HFF-Myc (cell line): ENCODE measurements around the gene FNDC3A.

ENCODE experiments used
- DNase-seq: peaks from one replicate; pipeline ENCODE4 v3.0.0-alpha.2; 2011; ENCODE audit warnings: low read depth; ENCODE audit errors: extremely low read depth
- H3K4me3 ChIP-seq: replicated peaks from 2 replicates; pipeline ENCODE4 v1.5.1; 2011; ENCODE audit warnings: low read depth, mild to moderate bottlenecking, control low read depth, low read length
- TF ChIP-seq, protein P1 (sequence below): IDR thresholded peaks from 2 replicates; pipeline ENCODE4 v1.5.1; 2012; ENCODE audit warnings: mild to moderate bottlenecking, low read depth, low read length, control low read depth; ENCODE audit errors: missing control alignments

The FNDC3A gene

DNA sequence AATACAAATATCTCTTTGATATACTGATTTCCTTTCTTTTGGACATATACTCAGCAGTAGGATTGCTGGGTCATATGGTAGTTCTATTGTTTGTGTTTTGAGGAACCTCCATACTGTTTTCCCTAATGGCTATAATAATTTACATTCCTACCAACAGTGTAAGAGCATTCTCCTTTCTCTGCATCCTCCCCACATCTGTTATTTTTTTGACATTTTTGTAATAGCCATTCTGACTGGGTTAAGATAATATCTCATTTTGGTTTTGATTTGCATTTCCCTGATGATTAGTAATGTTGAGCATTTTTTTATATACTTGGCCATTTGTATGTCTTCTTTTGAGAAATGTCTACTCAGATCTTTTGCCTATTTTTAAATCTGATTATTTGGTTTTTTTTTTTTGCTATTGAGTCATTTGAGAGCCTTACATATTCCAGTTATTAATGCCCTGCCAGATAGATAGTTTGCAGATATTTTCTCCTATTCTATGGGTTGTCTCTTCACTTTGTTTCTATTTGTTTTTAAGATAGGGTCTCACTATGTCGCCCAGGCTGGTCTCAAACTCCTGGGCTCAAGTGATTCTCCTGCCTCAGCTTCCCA is 95.7 kb downstream of the FNDC3A start:
- no peak overlapping the region for H3K4me3 ChIP-seq
- TF ChIP-seq, protein P1, sequence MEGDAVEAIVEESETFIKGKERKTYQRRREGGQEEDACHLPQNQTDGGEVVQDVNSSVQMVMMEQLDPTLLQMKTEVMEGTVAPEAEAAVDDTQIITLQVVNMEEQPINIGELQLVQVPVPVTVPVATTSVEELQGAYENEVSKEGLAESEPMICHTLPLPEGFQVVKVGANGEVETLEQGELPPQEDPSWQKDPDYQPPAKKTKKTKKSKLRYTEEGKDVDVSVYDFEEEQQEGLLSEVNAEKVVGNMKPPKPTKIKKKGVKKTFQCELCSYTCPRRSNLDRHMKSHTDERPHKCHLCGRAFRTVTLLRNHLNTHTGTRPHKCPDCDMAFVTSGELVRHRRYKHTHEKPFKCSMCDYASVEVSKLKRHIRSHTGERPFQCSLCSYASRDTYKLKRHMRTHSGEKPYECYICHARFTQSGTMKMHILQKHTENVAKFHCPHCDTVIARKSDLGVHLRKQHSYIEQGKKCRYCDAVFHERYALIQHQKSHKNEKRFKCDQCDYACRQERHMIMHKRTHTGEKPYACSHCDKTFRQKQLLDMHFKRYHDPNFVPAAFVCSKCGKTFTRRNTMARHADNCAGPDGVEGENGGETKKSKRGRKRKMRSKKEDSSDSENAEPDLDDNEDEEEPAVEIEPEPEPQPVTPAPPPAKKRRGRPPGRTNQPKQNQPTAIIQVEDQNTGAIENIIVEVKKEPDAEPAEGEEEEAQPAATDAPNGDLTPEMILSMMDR = no peak
- no peak for DNase-seq

DNA sequence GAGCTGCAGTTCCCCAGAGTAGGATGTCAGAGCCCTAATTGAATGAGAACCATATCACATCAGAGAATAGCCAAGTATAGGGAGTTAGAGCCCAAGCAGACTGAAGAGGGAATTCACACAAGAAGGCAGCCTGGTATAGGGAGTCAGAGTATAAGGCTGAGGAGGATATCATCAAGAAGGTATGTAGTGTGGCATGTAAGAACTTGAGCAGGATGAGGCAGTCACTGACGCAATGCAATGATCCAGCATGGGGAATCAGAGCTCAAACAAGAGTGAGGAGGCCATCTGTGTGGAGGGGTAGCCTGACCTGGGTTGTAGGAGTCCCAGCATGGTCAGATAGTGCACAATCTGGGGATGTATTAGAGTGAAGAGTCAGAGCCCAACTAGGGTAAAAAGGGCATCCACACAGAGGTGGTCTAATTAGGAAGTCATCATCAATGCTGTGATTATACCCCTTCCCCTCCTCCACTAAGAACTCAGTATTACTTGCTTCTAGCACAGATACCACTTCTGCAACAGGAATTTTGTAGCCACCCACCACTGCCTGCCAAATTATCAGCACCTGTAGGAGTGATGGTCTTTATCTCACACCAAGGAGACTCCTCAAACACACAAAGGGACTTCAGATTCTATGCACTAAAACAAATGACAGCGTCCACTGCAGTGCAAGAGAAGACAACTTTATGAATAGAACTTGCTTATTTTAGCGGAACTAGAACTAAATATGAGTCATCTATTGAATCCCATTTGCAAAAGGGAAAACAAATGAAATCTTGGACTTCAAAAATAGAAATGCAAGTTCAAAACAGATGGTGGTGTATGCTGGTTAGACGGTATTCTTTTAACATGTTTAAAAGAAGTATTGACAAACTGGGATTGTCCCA is 107.2 kb downstream of the FNDC3A start:
- TF ChIP-seq, protein P1 = no peak
- H3K4me3 ChIP-seq = no peak overlapping the region
- DNase-seq = no peak

DNA sequence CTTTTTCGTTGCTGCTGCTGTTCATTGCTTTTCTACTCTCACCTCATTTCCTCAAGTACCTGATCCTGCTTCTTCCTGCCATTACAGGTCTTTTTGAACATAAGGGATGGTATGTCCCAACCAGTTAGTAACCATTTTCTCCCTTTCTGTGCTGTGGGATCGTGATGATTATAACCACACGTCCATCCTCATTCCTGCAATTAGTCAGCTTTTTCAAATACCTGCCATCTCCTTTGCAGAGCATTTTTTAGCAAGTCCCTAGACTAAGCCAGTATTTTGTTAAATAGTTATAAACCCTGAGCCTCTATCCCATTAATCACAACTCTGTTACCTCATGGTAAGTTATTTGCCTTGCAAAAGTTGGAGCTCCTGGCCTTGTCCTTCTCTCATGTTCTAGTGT is 109.2 kb downstream of the FNDC3A start:
- H3K4me3 ChIP-seq = no peak overlapping the region
- TF ChIP-seq, protein P1 = no peak
- no peak for DNase-seq

DNA sequence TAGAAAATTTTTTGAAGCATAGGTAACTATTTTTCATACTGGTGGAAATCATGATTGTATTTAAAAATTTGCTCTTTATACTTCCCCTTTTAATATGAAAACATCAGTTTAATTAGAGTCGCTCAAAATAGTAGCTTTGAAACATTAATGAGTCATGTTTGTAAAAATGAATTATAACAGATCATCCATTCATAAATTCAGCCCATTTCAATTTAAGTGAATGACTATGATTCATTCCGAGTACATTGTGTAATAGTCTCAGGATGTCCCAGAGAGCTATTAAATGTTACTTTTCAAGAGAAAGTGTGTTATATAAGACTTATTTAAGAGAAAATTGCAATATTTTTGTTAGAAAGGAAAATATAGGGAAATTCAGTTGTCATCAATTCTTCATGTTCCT is 111.0 kb downstream of the FNDC3A start:
- TF ChIP-seq, protein P1 = no peak
- H3K4me3 ChIP-seq = no peak overlapping the region
- DNase-seq = no peak

DNA sequence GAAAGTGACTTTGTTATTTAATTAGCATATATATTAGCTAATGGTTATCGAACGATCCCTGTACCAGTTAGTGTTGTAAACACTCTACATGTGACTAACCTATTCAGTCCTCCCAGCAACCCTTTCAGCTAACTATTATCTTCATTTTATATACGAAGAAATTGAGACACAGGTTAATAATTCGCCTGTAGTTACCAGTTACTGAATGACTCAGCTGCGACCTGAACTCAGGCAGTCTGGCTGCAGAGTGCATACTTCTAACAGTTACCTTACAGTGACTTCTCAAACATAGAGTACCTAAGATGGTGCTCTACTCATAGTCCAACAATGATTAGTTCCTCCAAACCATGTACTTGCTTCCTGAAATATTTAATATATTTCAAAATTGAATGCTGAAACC is 117.7 kb downstream of the FNDC3A start:
- no peak overlapping the region for H3K4me3 ChIP-seq
- DNase-seq = no peak
- TF ChIP-seq, protein P1 = no peak

DNA sequence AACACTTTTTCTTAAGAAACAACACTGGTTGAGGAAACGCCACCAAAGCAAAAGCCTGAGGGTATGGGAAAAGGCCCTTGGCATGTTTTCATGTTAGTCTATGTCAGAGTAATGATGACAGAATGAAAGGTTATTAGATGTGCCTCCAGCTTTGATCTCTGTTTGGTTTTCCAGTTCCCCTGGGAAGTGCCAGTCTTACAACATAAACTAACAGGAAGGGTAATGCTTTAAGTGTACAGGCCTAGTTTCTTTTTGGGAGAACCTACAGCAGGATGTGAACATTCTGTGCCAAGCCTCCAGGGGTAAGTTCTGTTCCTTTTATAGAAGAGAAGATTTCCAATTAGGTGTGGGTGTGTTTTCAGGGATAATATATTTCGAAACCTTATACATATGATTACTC is 121.7 kb downstream of the FNDC3A start:
- DNase-seq = no peak
- H3K4me3 ChIP-seq = no peak overlapping the region
- TF ChIP-seq, protein P1 = no peak

DNA sequence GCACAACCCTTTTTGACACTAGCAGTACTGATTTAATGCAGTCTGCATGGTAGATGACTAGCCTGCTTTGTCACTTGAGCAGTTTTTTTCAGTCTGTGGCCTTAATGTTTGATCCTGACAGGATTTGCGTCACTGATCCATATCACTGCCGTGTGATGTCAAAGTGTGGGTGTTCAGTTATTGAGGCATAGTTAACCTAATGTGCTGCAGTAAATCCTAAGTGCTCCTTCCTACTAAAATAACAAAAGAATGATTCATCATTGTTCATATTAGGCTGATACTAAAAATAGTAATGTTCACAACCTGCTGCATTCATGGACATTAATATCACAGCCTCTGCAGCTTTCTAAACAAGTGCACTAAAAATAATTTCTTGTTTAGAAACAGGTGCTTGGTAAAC is 122.5 kb downstream of the FNDC3A start:
- TF ChIP-seq, protein P1 = no peak
- no peak overlapping the region for H3K4me3 ChIP-seq
- DNase-seq = peak; percentile 83
